Astrocyte (in vitro differentiated cells and primary cell): ENCODE measurements around the gene CALD1. TPM values are rescaled to one million over a fixed set of nuclear protein-coding genes. Genes with fewer than 3 reads are reported as not detected.

Experiments
- DNase-seq: peaks from one replicate; pipeline ENCODE4 v3.0.0-alpha.2; 2010; ENCODE audit warnings: low read depth
- FAIRE-seq: peaks from 2 replicates; lab custom pipeline; 2011; peaks lifted over from hg19 to GRCh38; lab: Jason Lieb, UNC
- H2AFZ ChIP-seq: 2 replicates; pipeline ENCODE4 v1.6.0; 2012; ENCODE audit warnings: low read depth, low read length, inconsistent platforms
- H3K27ac ChIP-seq: 2 replicates; pipeline ENCODE4 v1.5.1; 2011; ENCODE audit warnings: low read depth, low read length, inconsistent platforms
- H3K27me3 ChIP-seq: 2 replicates; pipeline ENCODE4 v1.6.0; 2011; ENCODE audit warnings: low read length, inconsistent platforms; ENCODE audit not compliant: insufficient read depth
- H3K36me3 ChIP-seq: 2 replicates; pipeline ENCODE4 v1.5.1; 2011; ENCODE audit warnings: low read length, inconsistent platforms; ENCODE audit not compliant: insufficient read depth
- H3K4me1 ChIP-seq: 2 replicates; pipeline ENCODE4 v1.5.1; 2011; ENCODE audit warnings: low read length, inconsistent platforms; ENCODE audit not compliant: insufficient read depth
- H3K4me2 ChIP-seq: 2 replicates; pipeline ENCODE4 v1.6.0; 2012; ENCODE audit warnings: low read length, inconsistent platforms
- H3K4me3 ChIP-seq: 2 replicates; pipeline ENCODE4 v1.5.1; 2011; ENCODE audit warnings: low read depth, mild to moderate bottlenecking, low read length, inconsistent platforms; ENCODE audit not compliant: insufficient read depth
- H3K79me2 ChIP-seq: 2 replicates; pipeline ENCODE4 v1.6.0; 2012; ENCODE audit warnings: mild to moderate bottlenecking, low read length, inconsistent platforms; ENCODE audit not compliant: insufficient read depth
- H3K9ac ChIP-seq: 2 replicates; pipeline ENCODE4 v1.6.0; 2012; ENCODE audit warnings: mild to moderate bottlenecking, low read length, inconsistent platforms
- H3K9me3 ChIP-seq: 2 replicates; pipeline ENCODE4 v1.5.1; 2012; ENCODE audit warnings: low read depth, mild to moderate bottlenecking, low read length, inconsistent platforms; ENCODE audit not compliant: insufficient read depth
- H4K20me1 ChIP-seq: 2 replicates; pipeline ENCODE4 v1.6.0; 2012; ENCODE audit warnings: low read length, inconsistent platforms; ENCODE audit not compliant: insufficient read depth
- H3K27ac Mint-ChIP-seq: one replicate; pipeline ENCODE4 v1.8.0; 2021; ENCODE audit warnings: mild to moderate bottlenecking, mixed read lengths; ENCODE audit not compliant: unreplicated experiment
- H3K27me3 Mint-ChIP-seq: one replicate; pipeline ENCODE4 v1.8.0; 2021; ENCODE audit warnings: low read depth, mixed read lengths; ENCODE audit not compliant: unreplicated experiment
- H3K36me3 Mint-ChIP-seq: one replicate; pipeline ENCODE4 v1.8.0; 2021; ENCODE audit warnings: low read depth, mixed read lengths; ENCODE audit not compliant: unreplicated experiment
- H3K4me1 Mint-ChIP-seq: one replicate; pipeline ENCODE4 v1.8.0; 2021; ENCODE audit warnings: low read depth, mixed read lengths; ENCODE audit not compliant: unreplicated experiment
- H3K4me3 Mint-ChIP-seq: one replicate; pipeline ENCODE4 v1.8.0; 2021; ENCODE audit warnings: mild to moderate bottlenecking, moderate library complexity, mixed read lengths; ENCODE audit not compliant: unreplicated experiment
- H3K9me3 Mint-ChIP-seq: one replicate; pipeline ENCODE4 v1.8.0; 2021; ENCODE audit warnings: mild to moderate bottlenecking, mixed read lengths; ENCODE audit not compliant: unreplicated experiment
- EZH2 ChIP-seq: IDR thresholded peaks from 2 replicates; pipeline ENCODE4 v1.6.1; 2012; ENCODE audit warnings: mild to moderate bottlenecking, low read length, inconsistent platforms; ENCODE audit not compliant: insufficient read depth
- total RNA-seq: library from RNA; stranded (reverse); gene quantifications from 2 replicates; pipeline ENCODE4 v1.2.1, GENCODE V29; 2021
- TF ChIP-seq, protein P1 (sequence below): IDR thresholded peaks from 2 replicates; pipeline ENCODE4 v1.5.1; 2011; ENCODE audit warnings: low read depth, mild to moderate bottlenecking, inconsistent platforms, low read length, moderate library complexity; ENCODE audit not compliant: insufficient read depth

Gene CALD1
- total RNA-seq, 1 donor from 2014 or later, result 1,872 TPM

DNA sequence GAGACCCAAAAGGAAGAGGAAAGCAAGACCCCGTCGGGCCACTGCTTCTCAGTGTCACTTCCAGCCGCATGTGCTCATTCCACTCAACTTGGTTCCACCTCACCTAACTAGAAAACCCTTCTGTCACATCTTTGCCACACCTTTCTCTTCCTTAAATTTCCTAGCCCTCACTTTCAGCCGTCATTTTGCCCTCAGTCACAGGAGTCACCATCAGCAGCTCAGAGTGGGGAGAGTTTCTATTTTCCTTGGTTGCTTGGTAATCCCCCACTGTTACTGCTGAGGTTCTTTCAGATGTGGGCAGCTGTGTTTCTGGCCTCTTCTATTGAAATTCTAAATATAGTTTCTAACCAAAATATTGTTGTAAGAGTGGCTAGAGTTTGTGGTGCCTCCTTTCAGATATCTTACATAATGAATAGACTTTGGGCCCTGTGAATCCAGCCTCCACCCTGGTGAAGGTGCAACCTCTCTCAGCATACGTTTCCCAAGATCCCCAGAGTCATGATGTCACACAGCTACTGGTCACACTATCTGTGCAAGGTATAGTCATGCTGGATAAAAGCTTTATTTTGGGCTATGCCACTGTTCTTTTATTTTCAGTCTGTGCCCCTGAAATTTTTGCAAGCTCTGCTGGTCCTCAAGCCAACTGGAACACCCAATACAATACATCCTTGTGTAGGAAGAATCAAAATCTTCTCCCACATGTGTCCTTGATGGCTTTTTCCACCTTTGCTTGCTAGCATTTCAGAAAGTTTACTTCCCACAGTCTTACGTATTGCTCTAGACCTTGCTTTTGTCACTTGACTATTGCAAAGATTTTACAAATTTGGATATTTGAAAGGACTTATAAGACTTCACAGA lies 216.0 kb downstream of the CALD1 start:
- Histone ChIP-seq H4K20me1 (no peaks in the 10 kb centered on the region), H2AFZ (no peak overlapping the region), H3K79me2 (no peaks in the 10 kb centered on the region), H3K9ac (no peak overlapping the region), H3K4me3 (no peak overlapping the region), H3K4me2 (no peak overlapping the region), H3K27me3 (no peaks in the 10 kb centered on the region), H3K9me3 (no peaks in the 10 kb centered on the region), H3K27ac (no peak overlapping the region), H3K36me3 (peaks cover 4% of the 10 kb centered on the region), H3K4me1 (peaks cover 15% of the 10 kb centered on the region)
- H3K4me3 Mint-ChIP-seq, result no peak overlapping the region
- H3K9me3 Mint-ChIP-seq, result no peaks in the 10 kb centered on the region
- TF ChIP-seq, protein P1, sequence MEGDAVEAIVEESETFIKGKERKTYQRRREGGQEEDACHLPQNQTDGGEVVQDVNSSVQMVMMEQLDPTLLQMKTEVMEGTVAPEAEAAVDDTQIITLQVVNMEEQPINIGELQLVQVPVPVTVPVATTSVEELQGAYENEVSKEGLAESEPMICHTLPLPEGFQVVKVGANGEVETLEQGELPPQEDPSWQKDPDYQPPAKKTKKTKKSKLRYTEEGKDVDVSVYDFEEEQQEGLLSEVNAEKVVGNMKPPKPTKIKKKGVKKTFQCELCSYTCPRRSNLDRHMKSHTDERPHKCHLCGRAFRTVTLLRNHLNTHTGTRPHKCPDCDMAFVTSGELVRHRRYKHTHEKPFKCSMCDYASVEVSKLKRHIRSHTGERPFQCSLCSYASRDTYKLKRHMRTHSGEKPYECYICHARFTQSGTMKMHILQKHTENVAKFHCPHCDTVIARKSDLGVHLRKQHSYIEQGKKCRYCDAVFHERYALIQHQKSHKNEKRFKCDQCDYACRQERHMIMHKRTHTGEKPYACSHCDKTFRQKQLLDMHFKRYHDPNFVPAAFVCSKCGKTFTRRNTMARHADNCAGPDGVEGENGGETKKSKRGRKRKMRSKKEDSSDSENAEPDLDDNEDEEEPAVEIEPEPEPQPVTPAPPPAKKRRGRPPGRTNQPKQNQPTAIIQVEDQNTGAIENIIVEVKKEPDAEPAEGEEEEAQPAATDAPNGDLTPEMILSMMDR, result no peak
- FAIRE-seq (no peak), DNase-seq (no peak)
- no peak overlapping the region for H3K27ac Mint-ChIP-seq
- peaks cover 16% of the 10 kb centered on the region for H3K4me1 Mint-ChIP-seq
- H3K36me3 Mint-ChIP-seq, result peaks cover 5% of the 10 kb centered on the region
- H3K27me3 Mint-ChIP-seq, result no peaks in the 10 kb centered on the region

DNA sequence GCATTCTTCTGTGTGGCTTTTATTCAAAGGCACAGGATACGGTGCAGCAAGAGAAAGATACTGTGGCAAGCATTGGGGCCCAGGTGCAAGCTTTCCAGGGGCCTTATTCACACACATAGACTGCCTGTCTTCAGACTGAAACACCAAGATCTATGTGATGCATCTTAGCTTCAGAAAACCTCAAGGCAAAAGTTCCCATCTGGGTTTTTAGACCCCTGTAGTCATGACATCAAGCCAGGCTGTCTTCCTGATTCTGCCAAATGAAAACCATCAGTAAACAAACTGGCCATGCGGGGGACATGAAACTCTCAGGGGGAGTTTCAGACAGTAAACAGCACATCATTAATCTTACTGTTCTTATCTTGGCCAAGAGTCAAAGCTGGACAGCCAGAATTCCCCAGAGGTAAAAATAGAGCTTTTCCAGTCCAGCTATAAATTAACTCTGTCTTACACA lies 216.7 kb downstream of the CALD1 start:
- H3K4me1 ChIP-seq, result peaks cover 15% of the 10 kb centered on the region
- no peaks in the 10 kb centered on the region for H3K27me3 ChIP-seq
- H3K36me3 Mint-ChIP-seq, result peaks cover 5% of the 10 kb centered on the region
- peaks cover 1% of the 10 kb centered on the region for H3K9me3 Mint-ChIP-seq
- no peak overlapping the region for H3K4me2 ChIP-seq
- no peak overlapping the region for H3K4me3 ChIP-seq
- peaks cover 4% of the 10 kb centered on the region for H3K36me3 ChIP-seq
- H3K27ac Mint-ChIP-seq, result no peak overlapping the region
- no peak for TF ChIP-seq EZH2
- TF ChIP-seq, protein P1, result no peak
- H3K27ac ChIP-seq, result no peak overlapping the region
- H3K4me3 Mint-ChIP-seq, result no peak overlapping the region
- H3K4me1 Mint-ChIP-seq, result peaks cover 11% of the 10 kb centered on the region
- FAIRE-seq (no peak), DNase-seq (peak; percentile 40)
- no peaks in the 10 kb centered on the region for H3K9me3 ChIP-seq
- no peak overlapping the region for H3K9ac ChIP-seq
- H2AFZ ChIP-seq, result no peak overlapping the region
- no peaks in the 10 kb centered on the region for H4K20me1 ChIP-seq
- no peaks in the 10 kb centered on the region for H3K79me2 ChIP-seq
- no peaks in the 10 kb centered on the region for H3K27me3 Mint-ChIP-seq
